ENCODE data around the gene ZNF516. TPM values are rescaled to one million over a fixed set of nuclear protein-coding genes. Genes with fewer than 3 reads are reported as not detected.

Gene ZNF516
- total and polyA plus RNA-seq, 2 of the 4 experiments (the other 2 are of a cell fraction) = 7.9 to 16.9 TPM

DNA sequence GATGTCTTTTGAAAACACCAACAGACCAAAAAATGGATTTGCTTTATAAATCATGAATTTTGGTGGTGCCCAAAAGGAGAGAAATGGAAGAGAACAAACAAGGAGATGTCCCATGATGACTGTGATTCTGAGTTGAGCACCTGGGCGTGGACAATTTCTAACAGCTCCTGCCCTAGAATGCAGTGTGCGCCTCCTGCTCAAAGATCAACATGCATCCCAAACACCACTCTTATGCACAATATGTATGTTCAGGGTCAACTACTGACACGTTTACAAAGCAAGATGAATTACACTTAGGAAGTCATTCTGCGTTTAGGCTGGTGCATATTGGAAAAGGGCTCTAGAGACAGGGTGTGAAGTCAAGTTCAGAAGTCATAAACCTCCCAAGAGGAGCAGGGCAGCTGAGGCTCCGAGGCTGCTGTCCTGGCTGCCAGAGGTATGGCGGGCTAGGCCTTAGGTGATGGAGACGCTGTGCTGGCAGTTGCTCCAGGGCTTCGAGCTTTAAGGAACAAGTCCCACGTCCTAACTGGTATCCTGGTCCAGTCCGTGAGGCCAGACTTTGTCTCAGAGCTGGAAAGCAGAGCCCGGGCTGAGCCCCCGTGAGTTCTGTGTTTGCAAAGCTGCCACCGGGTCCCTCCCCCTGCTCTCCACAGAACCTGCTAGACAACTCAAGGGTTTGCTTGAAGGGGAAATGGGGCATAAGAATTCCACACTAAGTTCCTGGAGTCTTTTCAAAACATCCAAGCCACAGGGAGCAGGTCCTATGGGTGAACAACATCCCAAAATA is 74.0 kb downstream of the ZNF516 start:
- Histone ChIP-seq H3K4me3 (ENCODE audit: insufficient read depth, low read depth, low read length) (no peak overlapping the region), H3K9ac (ENCODE audit: low read depth, low read length) (no peak overlapping the region), H4K8ac (ENCODE audit: low read depth in 2 of 2, low read length in 2 of 2) (no peak overlapping the region), H3K14ac (replicated peaks; ENCODE audit: low read depth, low read length) (no peak overlapping the region), H3K9me3 (ENCODE audit: control insufficient read depth, insufficient read depth, low read length) (no peaks in the 10 kb centered on the region), H2BK20ac (ENCODE audit: low read depth, low read length) (no peak overlapping the region), H3K4me2 (ENCODE audit: low read depth, low read length) (no peak overlapping the region), H3K27ac (ENCODE audit: insufficient read depth, low read length) (no peak overlapping the region), H3K27me3 (ENCODE audit: control insufficient read depth, insufficient read depth, low read length) (no peaks in the 10 kb centered on the region), H2BK5ac (ENCODE audit: low read depth, low read length, poor library complexity, severe bottlenecking) (no peak overlapping the region), H3K4ac (ENCODE audit: low read depth, low read length) (no peak overlapping the region), H2AK5ac (ENCODE audit: low read depth, low read length) (no peak overlapping the region), H4K91ac (ENCODE audit: insufficient read depth, low read depth, low read length) (no peak overlapping the region), H3K23ac (ENCODE audit: low read depth, low read length) (peak overlapping the region; percentile 64; the same call in 1 of the 2 replicates), H2BK120ac (ENCODE audit: low read depth, low read length) (no peak overlapping the region), H3K18ac (ENCODE audit: low read depth, low read length) (no peak overlapping the region), H3K36me3 (ENCODE audit: control insufficient read depth, insufficient read depth, low read length) (peaks cover 3% of the 10 kb centered on the region), H3K79me1 (ENCODE audit: low read depth in 1 of 2, low read length in 2 of 2) (peaks cover 33 to 78% of the 10 kb centered on the region in 2 experiments), H4K20me1 (ENCODE audit: insufficient read depth, low read length) (peaks cover 80% of the 10 kb centered on the region), H2BK15ac (ENCODE audit: low read depth, low read length) (no peak overlapping the region), H3K9me1 (ENCODE audit: insufficient read depth, low read length) (peaks cover 23% of the 10 kb centered on the region), H3K56ac (ENCODE audit: extremely low read depth, insufficient read depth, low read length) (no peak overlapping the region), H2AFZ (replicated peaks; ENCODE audit: low read length, poor library complexity) (no peak overlapping the region), H4K5ac (ENCODE audit: low read depth, low read length) (no peak overlapping the region), H2AK9ac (replicated peaks; ENCODE audit: low read depth, low read length, poor library complexity) (no peak overlapping the region), H3K4me1 (ENCODE audit: control insufficient read depth, insufficient read depth, low read length) (peaks cover 19% of the 10 kb centered on the region)
- POLR2A ChIA-PET (ENCODE audit: unreplicated experiment) = no interaction called here
- CTCF ChIA-PET = no interaction called here
- DNase-seq = no peak
- in situ Hi-C loops (cut with MboI; ENCODE audit: low sequenced_read_pairs) (no loop called here), dilution Hi-C loops (cut with HindIII; ENCODE audit: low sequenced_read_pairs, unreplicated experiment) (no loop called here), intact Hi-C loops (cut with micrococcal nuclease) (no loop called here)
- TF ChIP-seq MAZ (IDR thresholded peaks at IDR 0.05; ENCODE audit: borderline replicate concordance, low read depth, low read length) (no peak), SMC3 (IDR thresholded peaks at IDR 0.05; ENCODE audit: low read depth, low read length) (no peak), CHD1 (IDR thresholded peaks at IDR 0.05; ENCODE audit: low read depth, low read length) (no peak)
- TF ChIP-seq, protein P1, sequence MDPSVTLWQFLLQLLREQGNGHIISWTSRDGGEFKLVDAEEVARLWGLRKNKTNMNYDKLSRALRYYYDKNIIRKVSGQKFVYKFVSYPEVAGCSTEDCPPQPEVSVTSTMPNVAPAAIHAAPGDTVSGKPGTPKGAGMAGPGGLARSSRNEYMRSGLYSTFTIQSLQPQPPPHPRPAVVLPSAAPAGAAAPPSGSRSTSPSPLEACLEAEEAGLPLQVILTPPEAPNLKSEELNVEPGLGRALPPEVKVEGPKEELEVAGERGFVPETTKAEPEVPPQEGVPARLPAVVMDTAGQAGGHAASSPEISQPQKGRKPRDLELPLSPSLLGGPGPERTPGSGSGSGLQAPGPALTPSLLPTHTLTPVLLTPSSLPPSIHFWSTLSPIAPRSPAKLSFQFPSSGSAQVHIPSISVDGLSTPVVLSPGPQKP (IDR thresholded peaks at IDR 0.05; ENCODE audit: borderline replicate concordance, low read depth, low read length) = no peak
- TF ChIP-seq, protein P2, sequence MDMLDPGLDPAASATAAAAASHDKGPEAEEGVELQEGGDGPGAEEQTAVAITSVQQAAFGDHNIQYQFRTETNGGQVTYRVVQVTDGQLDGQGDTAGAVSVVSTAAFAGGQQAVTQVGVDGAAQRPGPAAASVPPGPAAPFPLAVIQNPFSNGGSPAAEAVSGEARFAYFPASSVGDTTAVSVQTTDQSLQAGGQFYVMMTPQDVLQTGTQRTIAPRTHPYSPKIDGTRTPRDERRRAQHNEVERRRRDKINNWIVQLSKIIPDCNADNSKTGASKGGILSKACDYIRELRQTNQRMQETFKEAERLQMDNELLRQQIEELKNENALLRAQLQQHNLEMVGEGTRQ (IDR thresholded peaks at IDR 0.05; ENCODE audit: low read depth, low read length) = no peak
- no peak for ATAC-seq (ENCODE audit: low read depth)
- BruUV-seq (replicated peaks) = no TSS peak
- 71% methylated on average over 2 of the region's 13 CpGs; no CpG with 5 or more reads in 1 of the 2 experiments for WGBS, 2 experiments (ENCODE audit: extremely low coverage in 2 of 2, insufficient read length in 1 of 2)
